Middle frontal gyrus (tissue), 1 donor: ENCODE results near the gene HELB.
"Not testable (repeated sequence)": the region's sequence is repeated elsewhere in the genome, so short reads cannot be mapped to it uniquely, and the experiment has no call there.

Source experiments
- DNase-seq: peaks from one replicate; pipeline ENCODE4 v3.0.0-alpha.2; 2015; ENCODE audit warnings: low spot score; ENCODE audit errors: extremely low spot score

The HELB gene

GRCh38 chr12:66302827-66303169, 505 bp downstream of the HELB start:
- DNase-seq = no peak

- not testable (repeated sequence) for DNase-seq
These were observed 1.1 kb downstream of the HELB start for GRCh38 chr12:66303316-66303804.

GRCh38 chr12:66304296-66304900, 2.1 kb downstream of the HELB start:
- no peak for DNase-seq

GRCh38 chr12:66309606-66310005, 7.3 kb downstream of the HELB start:
- DNase-seq = no peak

- no peak for DNase-seq
These were observed 9.9 kb downstream of the HELB start for GRCh38 chr12:66312189-66312588.

GRCh38 chr12:66314278-66314677, 12.0 kb downstream of the HELB start:
- no peak for DNase-seq

GRCh38 chr12:66319266-66319954, 17.1 kb downstream of the HELB start:
- DNase-seq = no peak

GRCh38 chr12:66320996-66321395, 18.7 kb downstream of the HELB start:
- no peak for DNase-seq

- DNase-seq = no peak
These were observed 19.1 kb downstream of the HELB start for GRCh38 chr12:66321435-66321834.

- no peak for DNase-seq
These were observed 20.7 kb downstream of the HELB start for GRCh38 chr12:66323017-66323416.

GRCh38 chr12:66329941-66330340, 27.6 kb downstream of the HELB start:
- no peak for DNase-seq

- no peak for DNase-seq
These were observed 28.7 kb downstream of the HELB start for GRCh38 chr12:66331016-66331415.

- no peak for DNase-seq
These were observed 29.5 kb downstream of the HELB start for GRCh38 chr12:66331814-66332213.

- DNase-seq = no peak
These were observed 33.5 kb downstream of the HELB start for GRCh38 chr12:66335746-66336145.

- no peak for DNase-seq
These were observed 35.2 kb downstream of the HELB start for GRCh38 chr12:66337381-66338010.

GRCh38 chr12:66340131-66340530, 37.8 kb downstream of the HELB start:
- DNase-seq = no peak

- no peak for DNase-seq
These were observed 38.8 kb downstream of the HELB start for GRCh38 chr12:66341126-66341525.

- DNase-seq = no peak
These were observed 42.9 kb downstream of the HELB start for GRCh38 chr12:66345212-66345611.

GRCh38 chr12:66345956-66346355, 43.7 kb downstream of the HELB start:
- no peak for DNase-seq

GRCh38 chr12:66351301-66351700, 49.0 kb downstream of the HELB start:
- no peak for DNase-seq

- DNase-seq = no peak
These were observed 49.9 kb downstream of the HELB start for GRCh38 chr12:66352197-66352596.

- no peak for DNase-seq
These were observed 50.6 kb downstream of the HELB start for GRCh38 chr12:66352899-66353298.

- DNase-seq = no peak
These were observed 52.0 kb downstream of the HELB start for GRCh38 chr12:66354291-66354690.
